ENCODE data around the gene GSTM3. TPM values are rescaled to one million over a fixed set of nuclear protein-coding genes. Genes with fewer than 3 reads are reported as not detected.

Gene GSTM3
- total RNA-seq, 1 donor from 2014 or later = 26.1 TPM

- no peak for DNase-seq (ENCODE audit: low read depth)
- H3K4me1 ChIP-seq (ENCODE audit: insufficient read depth, low read length) = peaks cover 9% of the 10 kb centered on the region
- H3K36me3 ChIP-seq (ENCODE audit: insufficient read depth, low read length) = peaks cover 3% of the 10 kb centered on the region
- no peak overlapping the region for H2AFZ ChIP-seq (ENCODE audit: low read depth, low read length)
- no peaks in the 10 kb centered on the region for H3K27me3 ChIP-seq (ENCODE audit: insufficient read depth, low read length)
- Mint-ChIP-seq H3K9me3 (ENCODE audit: unreplicated experiment) (peaks cover 2% of the 10 kb centered on the region), H3K4me3 (ENCODE audit: unreplicated experiment) (no peak overlapping the region), H3K36me3 (ENCODE audit: low read depth, unreplicated experiment) (peaks cover 16% of the 10 kb centered on the region), H3K4me1 (ENCODE audit: low read depth, unreplicated experiment) (peaks cover 7% of the 10 kb centered on the region), H3K27ac (ENCODE audit: unreplicated experiment) (no peak overlapping the region), H3K27me3 (ENCODE audit: low read depth, unreplicated experiment) (peaks cover 15% of the 10 kb centered on the region)
- H3K4me2 ChIP-seq (ENCODE audit: low read length) = no peak overlapping the region
- no peaks in the 10 kb centered on the region for H4K20me1 ChIP-seq (ENCODE audit: insufficient read depth, low read length)
- H3K9me3 ChIP-seq (ENCODE audit: insufficient read depth, low read depth, low read length) = no peaks in the 10 kb centered on the region
- no peak overlapping the region for H3K4me3 ChIP-seq (ENCODE audit: insufficient read depth, low read depth, low read length)
- H3K79me2 ChIP-seq (ENCODE audit: insufficient read depth, low read length) = no peaks in the 10 kb centered on the region
- no peak for TF ChIP-seq EZH2 (IDR thresholded peaks at IDR 0.05; ENCODE audit: insufficient read depth, low read length)
- TF ChIP-seq, protein P1, sequence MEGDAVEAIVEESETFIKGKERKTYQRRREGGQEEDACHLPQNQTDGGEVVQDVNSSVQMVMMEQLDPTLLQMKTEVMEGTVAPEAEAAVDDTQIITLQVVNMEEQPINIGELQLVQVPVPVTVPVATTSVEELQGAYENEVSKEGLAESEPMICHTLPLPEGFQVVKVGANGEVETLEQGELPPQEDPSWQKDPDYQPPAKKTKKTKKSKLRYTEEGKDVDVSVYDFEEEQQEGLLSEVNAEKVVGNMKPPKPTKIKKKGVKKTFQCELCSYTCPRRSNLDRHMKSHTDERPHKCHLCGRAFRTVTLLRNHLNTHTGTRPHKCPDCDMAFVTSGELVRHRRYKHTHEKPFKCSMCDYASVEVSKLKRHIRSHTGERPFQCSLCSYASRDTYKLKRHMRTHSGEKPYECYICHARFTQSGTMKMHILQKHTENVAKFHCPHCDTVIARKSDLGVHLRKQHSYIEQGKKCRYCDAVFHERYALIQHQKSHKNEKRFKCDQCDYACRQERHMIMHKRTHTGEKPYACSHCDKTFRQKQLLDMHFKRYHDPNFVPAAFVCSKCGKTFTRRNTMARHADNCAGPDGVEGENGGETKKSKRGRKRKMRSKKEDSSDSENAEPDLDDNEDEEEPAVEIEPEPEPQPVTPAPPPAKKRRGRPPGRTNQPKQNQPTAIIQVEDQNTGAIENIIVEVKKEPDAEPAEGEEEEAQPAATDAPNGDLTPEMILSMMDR (IDR thresholded peaks at IDR 0.05; ENCODE audit: insufficient read depth, low read depth, low read length) = no peak
- H3K27ac ChIP-seq (ENCODE audit: low read depth, low read length) = no peak overlapping the region
- FAIRE-seq = no peak
- no peak overlapping the region for H3K9ac ChIP-seq (ENCODE audit: low read length)
Measured at GRCh38 chr1:109732390-109732881, 8.4 kb downstream of the GSTM3 start.

- Histone ChIP-seq H3K4me3 (ENCODE audit: insufficient read depth, low read depth, low read length) (no peak overlapping the region), H3K79me2 (ENCODE audit: insufficient read depth, low read length) (no peaks in the 10 kb centered on the region), H3K4me1 (ENCODE audit: insufficient read depth, low read length) (peaks cover 9% of the 10 kb centered on the region), H3K9ac (ENCODE audit: low read length) (no peak overlapping the region), H2AFZ (ENCODE audit: low read depth, low read length) (no peak overlapping the region), H3K36me3 (ENCODE audit: insufficient read depth, low read length) (no peaks in the 10 kb centered on the region), H3K4me2 (ENCODE audit: low read length) (no peak overlapping the region), H4K20me1 (ENCODE audit: insufficient read depth, low read length) (no peaks in the 10 kb centered on the region), H3K27me3 (ENCODE audit: insufficient read depth, low read length) (no peaks in the 10 kb centered on the region), H3K9me3 (ENCODE audit: insufficient read depth, low read depth, low read length) (no peaks in the 10 kb centered on the region), H3K27ac (ENCODE audit: low read depth, low read length) (no peak overlapping the region)
- H3K27me3 Mint-ChIP-seq (ENCODE audit: low read depth, unreplicated experiment) = peaks cover 10% of the 10 kb centered on the region
- H3K9me3 Mint-ChIP-seq (ENCODE audit: unreplicated experiment) = peaks cover 7% of the 10 kb centered on the region
- no peak for TF ChIP-seq EZH2 (IDR thresholded peaks at IDR 0.05; ENCODE audit: insufficient read depth, low read length)
- TF ChIP-seq, protein P1 (IDR thresholded peaks at IDR 0.05; ENCODE audit: insufficient read depth, low read depth, low read length) = no peak
- H3K36me3 Mint-ChIP-seq (ENCODE audit: low read depth, unreplicated experiment) = peaks cover 7% of the 10 kb centered on the region
- no peak for FAIRE-seq
- peaks cover 7% of the 10 kb centered on the region for H3K4me1 Mint-ChIP-seq (ENCODE audit: low read depth, unreplicated experiment)
- peak; percentile 61 for DNase-seq (ENCODE audit: low read depth)
- H3K27ac Mint-ChIP-seq (ENCODE audit: unreplicated experiment) = no peak overlapping the region
- no peak overlapping the region for H3K4me3 Mint-ChIP-seq (ENCODE audit: unreplicated experiment)
Measured at GRCh38 chr1:109730666-109731065, 10.2 kb downstream of the GSTM3 start.

GRCh38 chr1:109728870-109729269 is 12.0 kb downstream of the GSTM3 start:
- FAIRE-seq = no peak
- H3K36me3 Mint-ChIP-seq (ENCODE audit: low read depth, unreplicated experiment) = peaks cover 5% of the 10 kb centered on the region
- H3K4me3 ChIP-seq (ENCODE audit: insufficient read depth, low read depth, low read length) = no peak overlapping the region
- H3K79me2 ChIP-seq (ENCODE audit: insufficient read depth, low read length) = no peaks in the 10 kb centered on the region
- no peak overlapping the region for H3K4me3 Mint-ChIP-seq (ENCODE audit: unreplicated experiment)
- H3K9me3 Mint-ChIP-seq (ENCODE audit: unreplicated experiment) = peaks cover 8% of the 10 kb centered on the region
- H3K4me2 ChIP-seq (ENCODE audit: low read length) = no peak overlapping the region
- H3K27ac Mint-ChIP-seq (ENCODE audit: unreplicated experiment) = no peak overlapping the region
- H3K9ac ChIP-seq (ENCODE audit: low read length) = no peak overlapping the region
- H2AFZ ChIP-seq (ENCODE audit: low read depth, low read length) = no peak overlapping the region
- H3K9me3 ChIP-seq (ENCODE audit: insufficient read depth, low read depth, low read length) = no peaks in the 10 kb centered on the region
- no peaks in the 10 kb centered on the region for H3K36me3 ChIP-seq (ENCODE audit: insufficient read depth, low read length)
- TF ChIP-seq EZH2 (IDR thresholded peaks at IDR 0.05; ENCODE audit: insufficient read depth, low read length) = no peak
- TF ChIP-seq, protein P1 (IDR thresholded peaks at IDR 0.05; ENCODE audit: insufficient read depth, low read depth, low read length) = no peak
- DNase-seq (ENCODE audit: low read depth) = no peak
- H3K27me3 ChIP-seq (ENCODE audit: insufficient read depth, low read length) = no peaks in the 10 kb centered on the region
- H3K4me1 Mint-ChIP-seq (ENCODE audit: low read depth, unreplicated experiment) = peaks cover 7% of the 10 kb centered on the region
- no peak overlapping the region for H3K27ac ChIP-seq (ENCODE audit: low read depth, low read length)
- H3K27me3 Mint-ChIP-seq (ENCODE audit: low read depth, unreplicated experiment) = peaks cover 10% of the 10 kb centered on the region
- H3K4me1 ChIP-seq (ENCODE audit: insufficient read depth, low read length) = peaks cover 9% of the 10 kb centered on the region
- no peaks in the 10 kb centered on the region for H4K20me1 ChIP-seq (ENCODE audit: insufficient read depth, low read length)

Measured in astrocyte (in vitro differentiated cells and primary cell).